Neuron (in vitro differentiated cells): Measurements from ENCODE around the gene PPBP.

ENCODE experiments used
- H2AFZ ChIP-seq: one replicate; pipeline ENCODE4 v1.6.1; 2013; ENCODE audit warnings: low read depth, mild to moderate bottlenecking, inconsistent platforms, low read length, moderate library complexity
- H3K27me3 ChIP-seq: one replicate; pipeline ENCODE4 v1.6.1; 2013; ENCODE audit warnings: low read length; ENCODE audit not compliant: insufficient read depth
- H3K36me3 ChIP-seq: one replicate; pipeline ENCODE4 v1.6.1; 2013; ENCODE audit warnings: low read length; ENCODE audit not compliant: insufficient read depth
- H3K4me1 ChIP-seq: one replicate; pipeline ENCODE4 v1.6.1; 2013; ENCODE audit warnings: low read length; ENCODE audit not compliant: insufficient read depth
- H3K4me3 ChIP-seq: 2 replicates; pipeline ENCODE4 v1.5.1; 2013; ENCODE audit warnings: mild to moderate bottlenecking, low read length, moderate library complexity
- H3K9me3 ChIP-seq: one replicate; pipeline ENCODE4 v1.6.1; 2013; ENCODE audit warnings: low read length

Gene PPBP

DNA sequence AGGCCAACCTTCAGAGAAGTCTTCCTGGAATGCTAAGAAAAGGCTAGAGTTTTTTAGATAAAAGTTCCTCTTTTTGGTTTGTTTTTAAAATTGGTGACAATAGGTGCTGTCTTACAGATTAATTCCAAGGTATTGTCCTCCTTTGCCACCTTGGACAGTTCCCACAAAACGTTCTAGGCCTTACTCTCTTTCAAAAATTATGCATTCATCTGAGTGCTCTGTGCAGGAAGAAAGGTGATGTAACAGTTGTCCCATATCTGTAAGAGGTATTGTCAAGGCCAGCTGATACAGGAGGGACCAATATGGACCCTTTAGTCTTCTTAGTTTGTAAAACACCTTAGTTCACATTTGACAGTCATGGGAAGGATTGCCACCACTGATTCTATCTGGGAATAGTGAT, 26.3 kb upstream of the PPBP start:
- Histone ChIP-seq H2AFZ (no peak overlapping the region), H3K4me3 (no peak overlapping the region), H3K4me1 (no peaks in the 10 kb centered on the region), H3K9me3 (no peaks in the 10 kb centered on the region), H3K27me3 (no peaks in the 10 kb centered on the region), H3K36me3 (no peaks in the 10 kb centered on the region)

- no peak overlapping the region for H2AFZ ChIP-seq
- H3K36me3 ChIP-seq: no peaks in the 10 kb centered on the region
- H3K4me1 ChIP-seq: no peaks in the 10 kb centered on the region
- H3K27me3 ChIP-seq: no peaks in the 10 kb centered on the region
- no peaks in the 10 kb centered on the region for H3K9me3 ChIP-seq
- no peak overlapping the region for H3K4me3 ChIP-seq
Observed at GRCh38 chr4:74013264-74013663, 25.3 kb upstream of the PPBP start.

DNA sequence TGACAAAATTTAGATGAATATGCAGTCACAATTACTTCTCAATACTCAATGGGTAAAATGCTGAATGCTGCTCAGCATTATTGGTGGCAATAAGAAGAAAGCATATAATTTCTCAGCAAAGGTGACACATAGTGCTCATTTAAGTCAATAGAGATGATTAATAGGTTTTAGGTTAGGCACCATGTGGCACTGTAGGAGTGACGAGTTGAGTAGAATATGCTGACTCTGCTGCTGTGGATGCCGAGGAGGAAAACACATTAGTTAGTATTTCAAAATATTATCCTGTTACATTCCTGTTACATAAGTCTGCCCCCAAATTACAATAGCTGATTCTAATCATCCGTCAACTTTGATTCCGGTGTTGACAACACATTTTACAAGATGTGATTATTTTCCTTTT, 24.1 kb upstream of the PPBP start:
- no peaks in the 10 kb centered on the region for H3K27me3 ChIP-seq
- H2AFZ ChIP-seq: no peak overlapping the region
- H3K36me3 ChIP-seq: no peaks in the 10 kb centered on the region
- no peaks in the 10 kb centered on the region for H3K4me1 ChIP-seq
- H3K4me3 ChIP-seq: no peak overlapping the region
- no peaks in the 10 kb centered on the region for H3K9me3 ChIP-seq

DNA sequence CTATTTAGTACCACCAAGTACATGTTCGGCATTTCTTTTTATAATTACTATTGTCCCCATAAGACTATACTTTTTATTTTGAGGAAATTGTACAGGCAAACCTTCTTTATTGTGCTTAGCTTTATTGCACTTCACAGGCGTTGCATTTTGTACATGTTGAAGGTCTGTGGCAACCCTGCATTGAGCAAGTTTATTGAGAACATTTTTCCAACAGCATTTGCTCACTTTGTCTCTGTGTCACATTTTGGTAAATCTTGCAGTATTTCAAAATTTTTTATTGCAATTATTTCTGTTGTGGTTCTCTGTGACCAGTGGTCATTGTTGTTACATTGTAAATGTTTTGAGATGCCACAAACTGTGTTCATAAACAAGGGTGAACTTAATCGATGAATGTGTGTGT, 21.3 kb upstream of the PPBP start:
- no peaks in the 10 kb centered on the region for H3K36me3 ChIP-seq
- H3K4me3 ChIP-seq: no peak overlapping the region
- H3K27me3 ChIP-seq: no peaks in the 10 kb centered on the region
- no peaks in the 10 kb centered on the region for H3K9me3 ChIP-seq
- H2AFZ ChIP-seq: no peak overlapping the region
- no peaks in the 10 kb centered on the region for H3K4me1 ChIP-seq

DNA sequence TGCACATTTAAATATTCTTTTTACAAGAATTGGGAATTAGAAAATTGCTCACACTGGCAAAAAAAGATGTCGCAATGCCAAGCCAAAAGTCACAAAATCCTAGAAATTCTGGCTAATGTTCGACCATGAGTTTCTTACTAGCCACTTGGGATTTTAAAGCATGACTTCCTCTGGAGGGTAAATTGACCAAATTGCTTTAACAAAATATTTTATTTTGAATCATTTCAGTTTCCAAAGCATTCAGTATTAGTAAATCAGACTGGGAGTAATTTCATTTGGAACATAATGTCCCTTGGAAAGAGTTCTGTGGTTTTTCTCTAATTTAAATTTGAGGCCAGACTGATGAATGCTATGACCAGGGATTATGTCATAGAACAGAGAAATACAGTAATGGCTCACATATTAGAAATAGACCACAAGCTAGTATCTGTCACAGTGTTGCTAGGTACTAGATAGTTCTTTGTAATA, 18.1 kb upstream of the PPBP start:
- Histone ChIP-seq H3K36me3 (no peaks in the 10 kb centered on the region), H2AFZ (no peak overlapping the region), H3K4me1 (no peaks in the 10 kb centered on the region), H3K4me3 (no peak overlapping the region), H3K27me3 (no peaks in the 10 kb centered on the region), H3K9me3 (no peaks in the 10 kb centered on the region)

DNA sequence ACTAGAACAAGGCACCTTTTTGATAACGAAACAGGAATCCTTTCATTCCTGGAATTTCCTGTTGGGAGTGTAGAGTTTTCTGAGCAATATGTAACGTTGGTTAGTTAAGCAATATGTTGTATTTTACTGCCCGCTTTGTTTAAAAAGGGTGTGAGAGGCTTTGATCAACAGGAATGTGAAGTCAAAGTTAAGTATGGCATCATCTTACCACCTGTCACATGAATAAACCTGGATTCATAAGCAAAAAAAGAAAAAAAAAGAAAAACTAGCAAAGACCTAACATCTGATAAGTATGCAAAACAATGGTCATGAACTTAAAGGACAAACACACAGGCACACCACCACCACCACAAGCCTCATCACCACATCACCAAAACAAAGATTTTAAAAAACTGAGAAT, 17.5 kb upstream of the PPBP start:
- Histone ChIP-seq H3K27me3 (no peaks in the 10 kb centered on the region), H3K4me3 (no peak overlapping the region)

DNA sequence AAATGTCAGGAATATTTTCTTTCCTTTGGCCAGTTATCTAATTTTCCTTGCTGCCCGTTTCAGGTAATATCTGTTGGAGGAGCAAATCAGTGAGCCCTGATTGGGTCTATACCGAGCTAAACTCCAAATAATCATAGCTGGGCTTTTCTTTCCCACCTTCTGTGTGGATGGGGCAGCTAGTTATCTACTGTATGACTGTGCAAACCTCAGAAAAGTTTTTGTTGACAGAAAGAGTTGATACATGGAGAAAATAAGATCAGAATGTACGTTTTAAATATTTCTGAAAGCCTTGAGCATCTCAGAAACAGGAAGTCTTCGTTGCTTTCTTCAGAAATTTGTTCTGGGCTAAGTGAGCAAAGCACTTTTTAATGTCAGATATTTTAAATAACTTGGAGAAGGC, 16.7 kb upstream of the PPBP start:
- H3K4me3 ChIP-seq: no peak overlapping the region
- no peak overlapping the region for H2AFZ ChIP-seq
- no peaks in the 10 kb centered on the region for H3K36me3 ChIP-seq
- no peaks in the 10 kb centered on the region for H3K9me3 ChIP-seq
- no peaks in the 10 kb centered on the region for H3K4me1 ChIP-seq
- H3K27me3 ChIP-seq: no peaks in the 10 kb centered on the region

More for the DNA sequence above, 17.5 kb upstream of the PPBP start:
- H3K9me3 ChIP-seq: no peaks in the 10 kb centered on the region
- H2AFZ ChIP-seq: no peak overlapping the region
- no peaks in the 10 kb centered on the region for H3K4me1 ChIP-seq
- no peaks in the 10 kb centered on the region for H3K36me3 ChIP-seq

- H3K36me3 ChIP-seq: no peaks in the 10 kb centered on the region
- no peaks in the 10 kb centered on the region for H3K4me1 ChIP-seq
- no peak overlapping the region for H2AFZ ChIP-seq
- no peak overlapping the region for H3K4me3 ChIP-seq
- no peaks in the 10 kb centered on the region for H3K9me3 ChIP-seq
- H3K27me3 ChIP-seq: no peaks in the 10 kb centered on the region
Observed at GRCh38 chr4:74000301-74000700, 12.3 kb upstream of the PPBP start.

DNA sequence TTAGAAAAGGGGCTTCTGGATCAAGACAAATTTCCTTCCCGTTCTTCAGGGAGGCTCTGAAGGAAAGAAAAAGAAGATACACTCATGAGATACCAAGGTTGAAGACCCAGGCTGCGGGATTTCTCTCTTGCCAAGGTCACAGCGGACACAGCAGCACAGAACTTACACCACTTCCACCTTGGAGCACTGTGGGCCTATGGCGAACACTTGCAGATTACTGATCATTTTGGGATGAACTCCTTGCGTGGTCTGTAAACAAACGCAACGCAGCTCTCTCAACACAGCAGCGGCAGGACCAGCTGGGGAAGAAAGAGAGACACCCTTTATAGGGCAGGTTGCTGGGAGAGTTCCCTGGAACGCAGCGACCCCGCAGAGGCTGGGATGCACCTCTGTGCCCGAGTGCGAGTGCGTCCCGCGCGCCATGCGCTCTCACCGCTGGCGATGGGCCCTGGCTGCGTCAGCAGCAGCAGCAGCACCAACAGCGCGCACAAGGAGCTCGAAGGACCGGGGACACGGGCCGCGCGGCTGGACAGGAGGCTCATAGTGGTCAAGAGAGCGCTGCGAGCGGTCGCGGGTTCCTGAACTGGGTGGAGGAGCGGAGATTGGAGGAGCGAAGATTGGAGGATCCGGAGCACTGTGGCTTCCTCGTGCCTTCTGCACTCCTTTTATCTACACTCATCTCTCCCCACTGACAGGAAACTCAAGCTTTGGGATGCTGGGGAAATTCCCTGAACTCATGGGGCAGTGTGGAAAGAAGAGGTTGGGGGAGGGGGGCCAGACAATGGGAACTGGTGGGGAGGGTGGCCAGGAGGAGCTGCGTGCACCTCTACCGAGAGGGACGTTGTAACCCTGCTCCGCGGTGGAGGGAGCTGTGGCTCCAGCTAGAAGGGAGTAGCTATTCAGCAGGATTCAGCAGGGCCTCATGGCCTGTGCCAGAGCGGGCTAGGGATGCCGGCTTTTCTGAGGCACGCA, 10.3 kb upstream of the PPBP start, which contains the start of gene CXCL5:
Gene CXCL5, minus strand, starts transcription at position 638 of the 972 bp plus-strand sequence. Its CDS starts 96 bp downstream, at position 542.
- no peaks in the 10 kb centered on the region for H3K9me3 ChIP-seq
- no peaks in the 10 kb centered on the region for H3K36me3 ChIP-seq
- no peak within 1 kb of the TSS for H3K4me3 ChIP-seq
- H2AFZ ChIP-seq: no peak within 1 kb of the TSS
- no peaks in the 10 kb centered on the region for H3K4me1 ChIP-seq
- H3K27me3 ChIP-seq: no peaks in the 10 kb centered on the region

- Histone ChIP-seq H2AFZ (no peak overlapping the region), H3K36me3 (no peaks in the 10 kb centered on the region), H3K4me1 (no peaks in the 10 kb centered on the region), H3K9me3 (no peaks in the 10 kb centered on the region), H3K4me3 (no peak overlapping the region), H3K27me3 (no peaks in the 10 kb centered on the region)
Observed at GRCh38 chr4:73992050-73992449, 4.1 kb upstream of the PPBP start.

- H3K4me3 ChIP-seq: no peak overlapping the region
- no peaks in the 10 kb centered on the region for H3K9me3 ChIP-seq
- no peaks in the 10 kb centered on the region for H3K27me3 ChIP-seq
- no peaks in the 10 kb centered on the region for H3K36me3 ChIP-seq
- no peaks in the 10 kb centered on the region for H3K4me1 ChIP-seq
- no peak overlapping the region for H2AFZ ChIP-seq
Observed at GRCh38 chr4:73991742-73992000, 3.7 kb upstream of the PPBP start.

- Histone ChIP-seq H3K9me3 (no peaks in the 10 kb centered on the region), H2AFZ (no peak overlapping the region), H3K4me1 (no peaks in the 10 kb centered on the region), H3K4me3 (no peak overlapping the region), H3K36me3 (no peaks in the 10 kb centered on the region), H3K27me3 (no peaks in the 10 kb centered on the region)
Observed at GRCh38 chr4:73990988-73991741, 3.2 kb upstream of the PPBP start.

GRCh38 chr4:73989928-73990327, 1.9 kb upstream of the PPBP start:
- no peaks in the 10 kb centered on the region for H3K4me1 ChIP-seq
- no peaks in the 10 kb centered on the region for H3K27me3 ChIP-seq
- H3K9me3 ChIP-seq: no peaks in the 10 kb centered on the region
- no peak overlapping the region for H3K4me3 ChIP-seq
- H3K36me3 ChIP-seq: no peaks in the 10 kb centered on the region
- H2AFZ ChIP-seq: no peak overlapping the region
